SK-N-SH treated with all-trans-retinoic acid at 6 μM for 48 hours (cell line): ENCODE measurements around the gene CDK5RAP3.

Source experiments
- ATAC-seq: fragments of 200-7000 bp; cut with Tn5 transposase; 3 replicates; pipeline ENCODE4 v1.9.1; 2020; ENCODE audit warnings: mild to moderate bottlenecking, moderate library complexity
- ARNTL ChIP-seq: fragments of 450-650 bp; formaldehyde crosslinking; IDR thresholded peaks from 2 replicates; pipeline ENCODE4 v1.5.0; 2020; ENCODE audit warnings: low read depth, mild to moderate bottlenecking, moderate library complexity, borderline replicate concordance
- BACH2 ChIP-seq: fragments of 250-450 bp; sonication (Bioruptor Pico); IDR thresholded peaks from 2 replicates; pipeline ENCODE4 v1.9.0; 2021; ENCODE audit warnings: mild to moderate bottlenecking, borderline replicate concordance
- CSDC2 ChIP-seq: fragments of 250-450 bp; sonication (Bioruptor Pico); IDR thresholded peaks from 2 replicates; pipeline ENCODE4 v1.5.0; 2020; ENCODE audit warnings: mild to moderate bottlenecking, moderate library complexity
- ESRRG ChIP-seq: fragments of 250-450 bp; sonication (Bioruptor Pico); IDR thresholded peaks from 2 replicates; pipeline ENCODE4 v1.6.1; 2021; ENCODE audit warnings: mild to moderate bottlenecking
- GLIS3 ChIP-seq: fragments of 250-450 bp; sonication (Bioruptor Pico); IDR thresholded peaks from 2 replicates; pipeline ENCODE4 v1.5.0; 2020; ENCODE audit warnings: mild to moderate bottlenecking, moderate library complexity
- ISL1 ChIP-seq: fragments of 250-450 bp; sonication (Bioruptor Pico); IDR thresholded peaks from 2 replicates; pipeline ENCODE4 v2.1.2; 2022; ENCODE audit warnings: mild to moderate bottlenecking, moderate library complexity
- OSR1 ChIP-seq: fragments of 250-450 bp; sonication (Bioruptor Pico); IDR thresholded peaks from 2 replicates; pipeline ENCODE4 v1.8.0; 2022; ENCODE audit warnings: moderate library complexity, mild to moderate bottlenecking, inconsistent platforms
- PPARA ChIP-seq: fragments of 250-450 bp; sonication (Bioruptor Pico); IDR thresholded peaks from 2 replicates; pipeline ENCODE4 v1.5.0; 2020; ENCODE audit warnings: mild to moderate bottlenecking, borderline replicate concordance
- RARB ChIP-seq: fragments of 250-450 bp; sonication (Bioruptor Pico); IDR thresholded peaks from 2 replicates; pipeline ENCODE4 v1.8.0; 2021; ENCODE audit warnings: mild to moderate bottlenecking, moderate library complexity
- SNAI2 ChIP-seq: fragments of 250-450 bp; sonication (Bioruptor Pico); IDR thresholded peaks from 2 replicates; pipeline ENCODE4 v1.5.0; 2020; ENCODE audit warnings: mild to moderate bottlenecking, moderate library complexity
- TCF4 ChIP-seq: fragments of 250-450 bp; sonication (Bioruptor Pico); IDR thresholded peaks from 2 replicates; pipeline ENCODE4 v1.8.0; 2021; ENCODE audit warnings: mild to moderate bottlenecking, moderate library complexity, borderline replicate concordance
- TOX ChIP-seq: fragments of 250-450 bp; sonication (Bioruptor Pico); IDR thresholded peaks from 2 replicates; pipeline ENCODE4 v1.8.0; 2021; ENCODE audit warnings: mild to moderate bottlenecking, moderate library complexity, borderline replicate concordance
- ZC3H10 ChIP-seq: fragments of 250-450 bp; sonication (Bioruptor Pico); IDR thresholded peaks from 2 replicates; pipeline ENCODE4 v1.5.1; 2021; ENCODE audit warnings: mild to moderate bottlenecking, moderate library complexity
- ZFP3 ChIP-seq: fragments of 250-450 bp; sonication (Bioruptor Pico); IDR thresholded peaks from 2 replicates; pipeline ENCODE4 v1.5.0; 2020; ENCODE audit warnings: mild to moderate bottlenecking, moderate library complexity
- ZFP30 ChIP-seq: fragments of 450-650 bp; formaldehyde crosslinking; IDR thresholded peaks from 2 replicates; pipeline ENCODE4 v1.5.0; 2022; ENCODE audit warnings: mild to moderate bottlenecking, moderate library complexity
- ZNF565 ChIP-seq: fragments of 450-650 bp; formaldehyde crosslinking; conservative IDR thresholded peaks from 2 replicates; pipeline ENCODE4 v1.5.0; 2020; ENCODE audit warnings: low read depth, mild to moderate bottlenecking, moderate library complexity
- ZNF70 ChIP-seq: fragments of 450-650 bp; formaldehyde crosslinking; IDR thresholded peaks from 2 replicates; pipeline ENCODE4 v1.5.0; 2020; ENCODE audit warnings: mild to moderate bottlenecking, moderate library complexity
- ZNF8 ChIP-seq: fragments of 450-650 bp; formaldehyde crosslinking; IDR thresholded peaks from 2 replicates; pipeline ENCODE4 v1.5.0; 2020; ENCODE audit warnings: mild to moderate bottlenecking, moderate library complexity
- TF ChIP-seq, protein P1 (sequence below): fragments of 250-450 bp; sonication (Bioruptor Pico); IDR thresholded peaks from 2 replicates; pipeline ENCODE4 v1.8.0; 2020; ENCODE audit warnings: mild to moderate bottlenecking, moderate library complexity, borderline replicate concordance
- TF ChIP-seq, protein P2 (sequence below): fragments of 250-450 bp; sonication (Bioruptor Pico); IDR thresholded peaks from 2 replicates; pipeline ENCODE4 v1.5.0; 2020; ENCODE audit warnings: mild to moderate bottlenecking, moderate library complexity
- TF ChIP-seq, protein P3 (sequence below): fragments of 250-450 bp; sonication (Bioruptor Pico); IDR thresholded peaks from 2 replicates; pipeline ENCODE4 v1.8.0; 2021; ENCODE audit warnings: low read depth, mild to moderate bottlenecking, moderate library complexity, borderline replicate concordance
- TF ChIP-seq, protein P4 (sequence below): fragments of 250-450 bp; sonication (Bioruptor Pico); IDR thresholded peaks from 2 replicates; pipeline ENCODE4 v1.5.1; 2020; ENCODE audit warnings: low read depth, mild to moderate bottlenecking, moderate library complexity

CDK5RAP3 gene

DNA sequence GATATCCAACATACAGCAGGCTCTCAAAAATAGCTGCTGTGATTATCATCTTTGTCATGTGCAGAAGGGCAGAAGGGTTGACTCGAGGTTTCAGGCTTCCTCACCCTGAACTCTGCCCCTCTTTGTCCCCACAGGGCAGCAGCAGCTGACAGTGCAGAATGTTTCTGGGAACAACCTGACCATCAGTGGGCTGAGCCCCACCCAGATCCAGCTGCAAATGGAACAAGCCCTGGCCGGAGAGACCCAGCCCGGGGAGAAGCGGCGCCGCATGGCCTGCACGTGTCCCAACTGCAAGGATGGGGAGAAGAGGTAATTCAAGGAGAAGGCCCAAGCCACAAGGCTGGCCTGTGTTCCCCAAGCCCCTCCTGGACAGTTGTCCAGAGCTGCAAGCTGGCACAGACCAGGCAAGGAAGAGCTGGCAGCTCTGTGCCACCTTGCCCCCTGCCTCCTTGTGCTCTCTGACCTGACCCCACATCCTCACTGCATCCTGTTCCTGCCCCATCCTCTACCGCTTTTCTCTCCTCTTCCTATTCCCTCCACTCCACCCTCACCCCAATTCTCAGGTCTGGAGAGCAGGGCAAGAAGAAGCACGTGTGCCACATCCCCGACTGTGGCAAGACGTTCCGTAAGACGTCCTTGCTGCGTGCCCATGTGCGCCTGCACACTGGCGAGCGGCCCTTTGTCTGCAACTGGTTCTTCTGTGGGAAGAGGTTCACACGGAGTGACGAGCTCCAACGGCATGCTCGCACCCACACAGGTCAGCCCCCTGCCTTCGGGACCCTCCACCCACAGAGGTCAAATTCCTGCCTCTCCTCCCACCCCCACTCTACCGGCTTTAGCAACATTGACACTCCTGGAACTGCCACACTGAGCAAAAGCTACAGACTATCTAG lies 45.9 kb upstream of the CDK5RAP3 start:
- ATAC-seq: no peak
- TF ChIP-seq BACH2 (CRISPR knock-in tag): no peak
- TF ChIP-seq SNAI2 (CRISPR knock-in tag): no peak
- no peak for TF ChIP-seq ZNF565 (CRISPR knock-in tag)
- TF ChIP-seq ESRRG: no peak
- TF ChIP-seq, protein P1, sequence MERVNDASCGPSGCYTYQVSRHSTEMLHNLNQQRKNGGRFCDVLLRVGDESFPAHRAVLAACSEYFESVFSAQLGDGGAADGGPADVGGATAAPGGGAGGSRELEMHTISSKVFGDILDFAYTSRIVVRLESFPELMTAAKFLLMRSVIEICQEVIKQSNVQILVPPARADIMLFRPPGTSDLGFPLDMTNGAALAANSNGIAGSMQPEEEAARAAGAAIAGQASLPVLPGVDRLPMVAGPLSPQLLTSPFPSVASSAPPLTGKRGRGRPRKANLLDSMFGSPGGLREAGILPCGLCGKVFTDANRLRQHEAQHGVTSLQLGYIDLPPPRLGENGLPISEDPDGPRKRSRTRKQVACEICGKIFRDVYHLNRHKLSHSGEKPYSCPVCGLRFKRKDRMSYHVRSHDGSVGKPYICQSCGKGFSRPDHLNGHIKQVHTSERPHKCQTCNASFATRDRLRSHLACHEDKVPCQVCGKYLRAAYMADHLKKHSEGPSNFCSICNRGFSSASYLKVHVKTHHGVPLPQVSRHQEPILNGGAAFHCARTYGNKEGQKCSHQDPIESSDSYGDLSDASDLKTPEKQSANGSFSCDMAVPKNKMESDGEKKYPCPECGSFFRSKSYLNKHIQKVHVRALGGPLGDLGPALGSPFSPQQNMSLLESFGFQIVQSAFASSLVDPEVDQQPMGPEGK (CRISPR knock-in tag): no peak
- no peak for TF ChIP-seq GLIS3 (CRISPR knock-in tag)
- TF ChIP-seq, protein P2, sequence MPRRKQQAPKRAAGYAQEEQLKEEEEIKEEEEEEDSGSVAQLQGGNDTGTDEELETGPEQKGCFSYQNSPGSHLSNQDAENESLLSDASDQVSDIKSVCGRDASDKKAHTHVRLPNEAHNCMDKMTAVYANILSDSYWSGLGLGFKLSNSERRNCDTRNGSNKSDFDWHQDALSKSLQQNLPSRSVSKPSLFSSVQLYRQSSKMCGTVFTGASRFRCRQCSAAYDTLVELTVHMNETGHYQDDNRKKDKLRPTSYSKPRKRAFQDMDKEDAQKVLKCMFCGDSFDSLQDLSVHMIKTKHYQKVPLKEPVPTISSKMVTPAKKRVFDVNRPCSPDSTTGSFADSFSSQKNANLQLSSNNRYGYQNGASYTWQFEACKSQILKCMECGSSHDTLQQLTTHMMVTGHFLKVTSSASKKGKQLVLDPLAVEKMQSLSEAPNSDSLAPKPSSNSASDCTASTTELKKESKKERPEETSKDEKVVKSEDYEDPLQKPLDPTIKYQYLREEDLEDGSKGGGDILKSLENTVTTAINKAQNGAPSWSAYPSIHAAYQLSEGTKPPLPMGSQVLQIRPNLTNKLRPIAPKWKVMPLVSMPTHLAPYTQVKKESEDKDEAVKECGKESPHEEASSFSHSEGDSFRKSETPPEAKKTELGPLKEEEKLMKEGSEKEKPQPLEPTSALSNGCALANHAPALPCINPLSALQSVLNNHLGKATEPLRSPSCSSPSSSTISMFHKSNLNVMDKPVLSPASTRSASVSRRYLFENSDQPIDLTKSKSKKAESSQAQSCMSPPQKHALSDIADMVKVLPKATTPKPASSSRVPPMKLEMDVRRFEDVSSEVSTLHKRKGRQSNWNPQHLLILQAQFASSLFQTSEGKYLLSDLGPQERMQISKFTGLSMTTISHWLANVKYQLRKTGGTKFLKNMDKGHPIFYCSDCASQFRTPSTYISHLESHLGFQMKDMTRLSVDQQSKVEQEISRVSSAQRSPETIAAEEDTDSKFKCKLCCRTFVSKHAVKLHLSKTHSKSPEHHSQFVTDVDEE (CRISPR knock-in tag): no peak
- no peak for TF ChIP-seq ISL1 (CRISPR knock-in tag)
- TF ChIP-seq, protein P3, sequence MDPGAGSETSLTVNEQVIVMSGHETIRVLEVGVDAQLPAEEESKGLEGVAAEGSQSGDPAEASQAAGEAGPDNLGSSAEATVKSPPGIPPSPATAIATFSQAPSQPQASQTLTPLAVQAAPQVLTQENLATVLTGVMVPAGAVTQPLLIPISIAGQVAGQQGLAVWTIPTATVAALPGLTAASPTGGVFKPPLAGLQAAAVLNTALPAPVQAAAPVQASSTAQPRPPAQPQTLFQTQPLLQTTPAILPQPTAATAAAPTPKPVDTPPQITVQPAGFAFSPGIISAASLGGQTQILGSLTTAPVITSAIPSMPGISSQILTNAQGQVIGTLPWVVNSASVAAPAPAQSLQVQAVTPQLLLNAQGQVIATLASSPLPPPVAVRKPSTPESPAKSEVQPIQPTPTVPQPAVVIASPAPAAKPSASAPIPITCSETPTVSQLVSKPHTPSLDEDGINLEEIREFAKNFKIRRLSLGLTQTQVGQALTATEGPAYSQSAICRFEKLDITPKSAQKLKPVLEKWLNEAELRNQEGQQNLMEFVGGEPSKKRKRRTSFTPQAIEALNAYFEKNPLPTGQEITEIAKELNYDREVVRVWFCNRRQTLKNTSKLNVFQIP (CRISPR knock-in tag): no peak
- no peak for TF ChIP-seq OSR1 (CRISPR knock-in tag)
- TF ChIP-seq ZNF70 (CRISPR knock-in tag): no peak
- TF ChIP-seq ZC3H10 (CRISPR knock-in tag): no peak
- TF ChIP-seq ZFP3: no peak
- TF ChIP-seq RARB: no peak
- TF ChIP-seq, protein P4, sequence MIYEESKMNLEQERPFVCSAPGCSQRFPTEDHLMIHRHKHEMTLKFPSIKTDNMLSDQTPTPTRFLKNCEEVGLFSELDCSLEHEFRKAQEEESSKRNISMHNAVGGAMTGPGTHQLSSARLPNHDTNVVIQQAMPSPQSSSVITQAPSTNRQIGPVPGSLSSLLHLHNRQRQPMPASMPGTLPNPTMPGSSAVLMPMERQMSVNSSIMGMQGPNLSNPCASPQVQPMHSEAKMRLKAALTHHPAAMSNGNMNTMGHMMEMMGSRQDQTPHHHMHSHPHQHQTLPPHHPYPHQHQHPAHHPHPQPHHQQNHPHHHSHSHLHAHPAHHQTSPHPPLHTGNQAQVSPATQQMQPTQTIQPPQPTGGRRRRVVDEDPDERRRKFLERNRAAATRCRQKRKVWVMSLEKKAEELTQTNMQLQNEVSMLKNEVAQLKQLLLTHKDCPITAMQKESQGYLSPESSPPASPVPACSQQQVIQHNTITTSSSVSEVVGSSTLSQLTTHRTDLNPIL (CRISPR knock-in tag): no peak
- TF ChIP-seq, all 23 proteins: peak for 0

DNA sequence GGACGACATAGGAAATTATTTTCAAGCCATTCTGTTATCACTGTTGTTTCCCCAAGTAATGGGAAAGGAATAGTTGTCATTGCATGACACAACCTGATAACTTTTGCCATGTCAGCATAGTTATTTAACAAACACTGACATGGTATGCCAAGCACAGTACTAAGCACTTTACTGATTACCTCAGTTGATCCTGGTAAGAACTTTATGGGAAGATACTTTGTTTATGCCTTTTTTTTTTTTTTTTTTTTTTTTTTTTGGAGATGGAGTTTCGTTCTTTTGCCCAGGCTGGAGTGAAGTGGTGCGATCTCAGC lies 45.3 kb upstream of the CDK5RAP3 start:
- no peak for TF ChIP-seq CSDC2 (CRISPR knock-in tag)
- no peak for TF ChIP-seq ARNTL (CRISPR knock-in tag)
- no peak for TF ChIP-seq TCF4 (CRISPR knock-in tag)
- TF ChIP-seq ZFP30 (CRISPR knock-in tag): no peak
- TF ChIP-seq PPARA (CRISPR knock-in tag): no peak
- TF ChIP-seq, protein P4 (CRISPR knock-in tag): no peak
- no peak for TF ChIP-seq ZNF8 (CRISPR knock-in tag)
- TF ChIP-seq, protein P2 (CRISPR knock-in tag): no peak
- TF ChIP-seq OSR1 (CRISPR knock-in tag): no peak
- no peak for TF ChIP-seq GLIS3 (CRISPR knock-in tag)
- TF ChIP-seq, protein P1 (CRISPR knock-in tag): no peak
- TF ChIP-seq TOX (CRISPR knock-in tag): no peak
- TF ChIP-seq RARB: no peak
- TF ChIP-seq, all 23 proteins: peak for 0
- no peak for ATAC-seq
